Myocyte (in vitro differentiated cells): ENCODE measurements around the gene FTO. TPM values are rescaled to one million over a fixed set of nuclear protein-coding genes. Genes with fewer than 3 reads are reported as not detected.

Experiments used
- DNase-seq: peaks from one replicate; pipeline ENCODE4 v3.0.0-alpha.2; 2012; ENCODE audit warnings: low read depth
- total RNA-seq: library from RNA; depleted of rRNA; stranded (reverse); fragments of >200 nt; gene quantifications from 2 replicates; pipeline ENCODE4 v1.2.3, GENCODE V29; 2014

FTO gene
- total RNA-seq, 1 donor from 2014 or later: 121 TPM

DNA sequence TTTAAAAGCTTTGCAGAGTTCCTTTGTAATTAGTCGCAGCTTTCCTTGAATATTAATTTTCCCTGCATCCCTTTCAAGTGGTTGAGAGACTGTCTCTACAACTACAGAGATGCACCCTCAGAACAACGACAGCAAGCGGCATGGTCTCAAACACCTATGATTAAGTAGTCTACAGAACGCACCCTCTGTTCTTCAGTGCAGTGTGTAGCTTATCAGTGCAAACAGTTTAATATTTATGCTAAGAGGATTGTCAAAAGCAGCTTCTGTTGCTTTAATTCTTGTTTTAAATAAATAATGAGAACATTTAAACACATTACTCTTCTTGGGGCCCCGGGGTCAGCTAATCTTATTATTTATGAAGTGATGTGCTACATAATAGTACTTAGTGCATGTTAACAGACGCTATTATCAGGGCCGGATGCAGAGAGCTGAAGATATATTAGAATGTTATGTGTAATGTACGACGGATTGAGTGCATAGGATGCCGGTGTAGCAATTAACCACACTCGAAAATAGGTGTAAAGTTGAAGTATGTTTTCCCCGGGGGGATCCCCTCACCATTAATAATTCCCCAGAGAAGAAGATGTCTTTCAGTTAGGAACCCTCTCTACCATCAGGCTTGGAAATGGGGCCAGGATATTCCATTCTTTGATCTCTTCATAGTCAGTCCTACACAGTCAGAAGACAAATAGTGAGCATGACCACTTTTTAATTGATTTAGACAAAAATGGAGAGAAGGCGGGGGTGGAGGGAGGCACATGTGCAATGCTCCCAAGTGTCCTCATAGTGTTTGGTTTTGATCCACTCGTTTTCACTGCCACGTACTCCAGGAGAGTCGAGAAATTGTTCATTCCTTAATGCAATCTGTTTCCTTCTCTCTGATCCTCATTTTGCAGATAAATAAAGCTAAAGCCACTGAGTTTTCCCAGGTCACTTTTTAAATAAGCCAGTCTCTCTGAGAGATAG, 406.3 kb downstream of the FTO start:
- no peak for DNase-seq

DNA sequence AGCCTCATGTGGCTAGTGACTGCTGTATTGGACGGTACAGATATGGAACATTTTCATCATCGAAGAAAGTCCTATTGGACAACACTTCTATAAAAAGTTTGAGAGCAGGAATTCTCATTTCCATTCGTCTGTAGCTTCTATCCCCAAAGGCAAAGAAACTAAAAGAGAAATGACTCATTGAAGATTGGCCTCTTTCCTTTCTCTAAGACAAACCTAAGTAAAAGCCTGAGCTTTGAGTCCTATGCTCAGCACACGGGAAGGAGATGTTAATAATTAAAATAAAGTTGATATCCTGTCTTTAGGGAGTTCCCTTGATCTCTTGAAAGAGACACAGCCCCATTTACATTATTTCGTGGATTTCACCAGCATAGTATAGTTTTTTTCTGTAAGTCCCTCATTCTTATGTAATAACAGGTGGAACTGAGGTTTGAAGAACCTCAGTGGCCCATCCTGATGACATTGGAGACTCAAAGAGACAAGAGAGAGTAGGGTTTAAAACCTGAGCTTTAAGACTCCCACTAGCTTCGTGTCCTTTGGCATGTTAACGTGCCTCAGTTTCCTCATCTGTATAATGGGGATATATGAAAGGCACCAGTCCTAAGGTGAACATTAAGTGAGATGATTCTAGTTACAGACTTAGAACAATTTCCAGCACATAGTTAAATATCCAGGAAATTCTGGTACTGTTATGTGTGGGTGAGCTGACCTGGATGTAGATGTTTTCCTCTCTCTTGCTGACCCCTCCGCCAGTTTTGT, 408.7 kb downstream of the FTO start:
- no peak for DNase-seq

DNA sequence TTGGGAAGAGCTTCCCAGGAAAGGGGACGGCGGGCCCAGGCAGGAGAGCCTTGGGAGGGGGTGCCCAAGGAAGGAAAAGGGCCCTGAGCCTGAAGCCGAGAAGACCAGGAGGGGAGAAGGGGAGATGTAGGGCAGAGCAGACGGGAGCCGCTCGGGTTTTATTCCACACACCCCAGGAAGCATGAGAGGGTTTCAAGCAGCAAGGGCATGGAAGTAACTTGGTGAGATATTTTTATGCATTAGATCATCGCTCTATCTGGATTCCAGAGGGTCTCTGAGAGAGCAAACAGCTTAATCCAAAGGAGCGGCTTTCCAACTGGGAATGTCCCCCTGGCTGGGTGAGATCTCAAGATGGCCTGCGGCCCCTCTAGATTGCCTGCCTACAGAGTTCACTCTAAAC, 411.6 kb downstream of the FTO start:
- DNase-seq: no peak

DNA sequence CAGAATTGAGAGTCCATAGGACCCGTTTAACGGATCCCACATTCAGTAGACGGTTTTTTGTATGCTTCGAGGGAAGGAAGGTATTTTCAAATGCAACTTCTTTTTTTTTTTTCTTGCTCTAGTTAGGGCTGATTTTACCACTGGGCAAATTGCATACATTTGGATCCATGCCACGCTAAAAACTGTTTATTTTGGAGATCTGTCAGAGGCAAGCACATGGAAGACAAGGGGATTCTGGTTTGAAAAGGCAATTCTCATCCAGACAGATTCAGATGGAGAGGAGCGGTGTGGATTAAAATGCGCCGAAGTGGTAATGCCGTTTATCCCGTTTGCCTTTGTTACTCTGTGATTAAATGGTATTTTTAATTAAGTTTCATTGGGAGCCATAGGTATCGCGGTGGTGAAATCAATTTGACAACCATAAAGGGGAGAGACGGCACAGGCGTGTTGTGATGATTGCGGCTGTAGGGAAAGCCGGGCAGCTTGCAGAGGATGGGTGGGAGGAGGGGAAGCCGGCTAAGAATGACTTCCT, 412.2 kb downstream of the FTO start:
- no peak for DNase-seq

DNA sequence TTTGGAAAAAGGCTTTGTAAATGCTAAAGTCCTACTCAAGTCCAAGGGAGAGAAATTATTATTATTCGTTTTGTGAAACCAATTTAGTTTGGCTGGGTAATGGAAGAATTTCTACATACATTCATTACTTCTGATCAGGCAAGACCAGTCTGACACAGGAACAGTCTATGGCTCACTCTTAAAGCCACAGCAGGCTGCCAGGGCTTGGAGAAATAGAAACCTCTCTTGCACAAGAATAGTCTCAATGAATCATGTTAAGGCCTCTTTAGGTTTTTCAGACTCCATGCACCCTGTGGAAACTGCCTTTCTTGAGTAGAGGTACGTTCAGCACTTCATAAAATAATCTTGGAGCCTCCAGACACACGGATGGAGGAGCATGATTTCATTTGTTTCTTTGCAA, 414.9 kb downstream of the FTO start:
- DNase-seq: peak; percentile 11

DNA sequence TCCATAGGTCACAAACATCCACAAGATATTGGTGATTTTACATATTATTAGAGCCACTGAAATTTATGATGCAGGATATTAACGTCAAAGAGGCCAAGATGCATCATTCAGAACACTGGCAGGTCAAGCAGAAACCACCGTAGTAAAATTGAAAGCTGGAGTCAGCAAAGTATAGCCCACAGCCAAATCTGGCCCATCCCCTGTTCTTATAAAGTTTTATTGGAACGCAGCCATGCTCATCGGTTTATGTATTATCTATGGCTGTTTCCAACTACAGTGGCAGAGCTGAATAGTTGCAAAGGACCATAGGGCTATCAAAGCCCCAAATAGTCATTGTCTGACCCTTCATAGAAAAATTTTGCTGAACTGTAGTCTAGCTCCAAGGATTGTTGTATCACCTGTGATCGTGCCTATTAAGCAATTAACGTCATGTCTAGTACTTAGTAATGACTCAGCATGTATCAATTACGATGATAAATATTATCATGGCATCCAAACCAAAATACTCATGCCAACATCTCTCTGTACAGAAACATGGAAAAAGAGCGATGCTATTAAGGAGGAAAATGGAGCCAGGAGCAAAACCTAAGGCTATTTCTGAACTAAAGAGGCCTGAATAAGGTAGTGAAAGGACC, 417.0 kb downstream of the FTO start:
- no peak for DNase-seq

DNA sequence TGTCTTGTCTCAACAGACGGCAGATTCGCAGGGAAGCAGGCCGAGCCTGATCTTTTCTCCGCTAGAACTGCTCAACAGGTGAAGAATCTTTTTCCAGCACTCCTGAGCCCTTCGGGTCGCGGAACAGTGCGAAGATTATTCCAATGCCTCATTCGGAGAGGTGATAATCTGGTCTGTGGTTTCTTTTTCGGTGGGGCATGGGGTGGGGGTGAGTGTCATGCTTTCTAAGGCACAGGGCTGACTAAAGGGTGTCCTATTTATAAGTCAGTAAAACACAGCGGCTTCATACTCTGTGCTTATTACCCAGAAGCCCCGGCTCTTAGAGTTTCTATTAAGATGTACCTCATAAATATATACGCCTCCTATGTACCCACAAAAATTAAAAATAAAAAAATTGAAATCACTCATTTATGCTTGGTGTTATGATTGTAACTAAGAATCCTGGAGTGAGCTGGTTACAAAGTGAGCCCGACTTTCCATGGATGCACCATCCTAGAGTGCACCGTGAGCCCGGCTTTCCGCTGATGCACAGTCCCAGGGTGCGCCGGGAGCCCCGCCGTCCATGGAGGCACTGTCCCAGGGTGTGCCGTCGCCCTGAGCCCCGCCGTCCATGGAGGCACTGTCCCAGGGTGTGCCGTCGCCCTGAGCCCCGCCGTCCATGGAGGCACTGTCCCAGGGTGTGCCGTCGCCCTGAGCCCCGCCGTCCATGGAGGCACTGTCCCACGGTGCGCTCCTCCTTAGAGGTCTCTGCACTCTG, 417.8 kb downstream of the FTO start:
- peak; percentile 30 for DNase-seq

DNA sequence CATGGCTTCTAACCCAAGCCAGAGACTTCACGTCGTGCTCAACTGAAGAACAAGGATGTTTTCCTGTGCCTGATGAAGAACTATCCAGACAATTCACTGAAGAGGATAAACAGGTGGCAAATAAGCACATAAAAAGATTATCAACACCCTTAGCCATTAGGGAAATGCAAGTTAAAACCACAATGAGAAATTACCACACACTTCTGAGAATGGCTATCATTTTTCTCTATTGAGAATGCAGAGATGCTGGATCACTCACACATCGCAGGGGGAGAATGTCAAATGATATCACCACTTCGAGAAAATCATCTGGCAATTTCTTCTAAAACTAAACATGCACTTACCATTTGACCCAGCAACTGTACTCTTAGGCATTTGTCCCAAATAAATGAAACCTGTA, 419.8 kb downstream of the FTO start:
- DNase-seq: peak; percentile 75

DNA sequence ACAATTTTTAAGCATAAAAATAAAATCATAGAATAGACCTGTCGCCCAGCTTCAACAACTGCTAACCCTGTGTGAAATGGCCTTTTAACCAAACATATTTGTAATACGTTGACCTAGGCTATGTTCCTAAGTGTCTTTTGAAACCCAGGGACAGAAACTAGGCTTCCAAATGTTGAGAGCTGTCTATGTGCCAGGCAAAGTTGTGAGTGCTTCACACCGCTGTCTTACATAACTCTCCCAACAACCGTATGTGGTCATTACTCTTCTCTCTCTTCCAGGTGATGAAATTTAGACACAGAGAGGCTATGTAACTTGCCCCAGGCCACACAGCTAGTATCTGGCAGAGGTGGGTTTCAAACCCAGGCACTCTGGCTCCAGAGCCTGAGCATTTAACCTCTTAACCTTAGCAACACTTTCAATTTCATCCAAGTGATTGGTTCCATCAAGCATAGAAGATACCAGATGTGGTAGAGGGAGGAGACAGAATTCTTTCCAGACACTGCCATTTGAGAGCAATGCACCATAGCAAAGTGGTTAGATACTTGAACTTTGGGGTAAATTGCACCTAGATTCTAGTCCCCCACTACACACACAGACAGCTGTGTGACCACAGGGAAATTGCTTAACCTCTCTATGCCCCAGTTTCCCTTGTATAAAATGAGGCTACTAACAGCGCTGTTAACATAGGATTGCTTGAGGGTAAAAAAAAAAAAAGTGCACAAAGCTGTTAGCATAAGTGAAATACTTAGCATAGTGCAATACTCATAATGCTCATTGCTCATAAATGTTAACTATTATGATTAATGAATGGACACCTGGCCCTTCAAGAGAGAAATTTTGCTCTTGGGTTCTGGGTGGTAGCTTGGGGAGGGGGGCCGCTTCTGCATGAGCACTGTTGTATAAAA, 422.0 kb downstream of the FTO start:
- DNase-seq: no peak

DNA sequence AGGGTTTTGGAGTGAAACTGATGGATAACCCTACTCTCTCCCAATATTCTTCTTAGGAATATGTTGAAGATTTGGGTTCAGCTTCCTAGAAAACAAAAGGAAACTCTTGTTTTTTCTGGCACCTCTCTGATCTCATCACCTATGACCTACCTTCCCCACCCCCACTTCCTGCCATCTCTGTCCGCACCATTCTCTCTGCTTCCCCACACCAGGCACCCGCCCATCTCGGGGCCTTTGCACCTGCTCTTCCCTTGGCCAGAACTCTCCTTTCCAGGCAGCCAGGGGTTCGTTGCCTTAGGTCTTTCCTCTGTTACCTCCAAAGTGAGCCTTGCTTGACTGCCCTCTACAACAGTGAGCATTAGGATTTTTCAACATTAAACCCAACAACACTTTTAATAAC, 423.0 kb downstream of the FTO start:
- no peak for DNase-seq

DNA sequence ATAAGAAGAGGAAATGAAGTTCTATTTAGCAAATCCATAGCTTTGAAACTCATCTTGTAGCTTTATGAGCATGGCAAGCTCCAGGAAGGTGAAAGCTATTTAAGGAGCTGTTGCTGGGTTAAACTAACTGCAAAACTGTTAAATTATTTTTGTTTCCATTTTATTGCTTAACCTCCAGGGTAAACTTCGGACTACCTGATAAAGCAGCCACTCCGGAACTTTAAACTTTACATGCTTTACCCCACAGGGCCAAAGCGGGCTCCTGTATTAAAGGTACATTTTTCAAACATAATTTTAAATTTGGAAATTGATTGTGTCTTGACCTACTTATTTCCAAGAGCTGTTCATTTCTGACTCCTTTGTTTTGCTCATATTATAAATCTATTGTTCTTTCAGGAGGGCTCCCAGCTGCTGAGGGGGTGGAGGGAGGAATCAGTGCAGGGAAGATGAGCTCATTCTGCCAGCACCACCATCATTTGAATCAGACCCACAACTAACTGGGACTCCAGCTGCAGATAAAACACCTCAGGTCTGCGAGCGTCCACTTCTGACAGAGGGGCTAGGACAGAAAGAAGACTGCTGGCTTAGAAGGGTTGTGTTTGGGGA, 424.8 kb downstream of the FTO start:
- peak; percentile 17 for DNase-seq

DNA sequence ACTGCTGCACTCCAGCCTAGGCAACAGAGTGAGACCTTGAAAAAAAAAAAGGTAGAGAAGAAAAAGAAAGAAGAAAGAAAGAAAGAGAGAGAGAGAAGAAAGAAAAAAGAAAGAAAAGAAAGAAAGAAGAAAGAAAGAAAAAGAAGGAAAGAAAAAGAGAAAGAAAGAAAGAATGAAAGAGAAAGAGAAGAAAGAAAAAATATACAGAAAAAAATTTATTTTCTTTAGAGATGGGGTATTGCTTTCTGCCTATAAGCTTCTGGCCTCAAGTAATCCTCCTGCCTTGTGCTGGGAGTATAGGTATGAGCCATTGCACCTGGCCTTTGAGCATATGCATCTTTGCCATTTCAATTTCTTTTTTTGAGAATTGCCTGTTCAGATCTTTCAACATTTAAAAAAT, 425.9 kb downstream of the FTO start:
- no peak for DNase-seq

DNA sequence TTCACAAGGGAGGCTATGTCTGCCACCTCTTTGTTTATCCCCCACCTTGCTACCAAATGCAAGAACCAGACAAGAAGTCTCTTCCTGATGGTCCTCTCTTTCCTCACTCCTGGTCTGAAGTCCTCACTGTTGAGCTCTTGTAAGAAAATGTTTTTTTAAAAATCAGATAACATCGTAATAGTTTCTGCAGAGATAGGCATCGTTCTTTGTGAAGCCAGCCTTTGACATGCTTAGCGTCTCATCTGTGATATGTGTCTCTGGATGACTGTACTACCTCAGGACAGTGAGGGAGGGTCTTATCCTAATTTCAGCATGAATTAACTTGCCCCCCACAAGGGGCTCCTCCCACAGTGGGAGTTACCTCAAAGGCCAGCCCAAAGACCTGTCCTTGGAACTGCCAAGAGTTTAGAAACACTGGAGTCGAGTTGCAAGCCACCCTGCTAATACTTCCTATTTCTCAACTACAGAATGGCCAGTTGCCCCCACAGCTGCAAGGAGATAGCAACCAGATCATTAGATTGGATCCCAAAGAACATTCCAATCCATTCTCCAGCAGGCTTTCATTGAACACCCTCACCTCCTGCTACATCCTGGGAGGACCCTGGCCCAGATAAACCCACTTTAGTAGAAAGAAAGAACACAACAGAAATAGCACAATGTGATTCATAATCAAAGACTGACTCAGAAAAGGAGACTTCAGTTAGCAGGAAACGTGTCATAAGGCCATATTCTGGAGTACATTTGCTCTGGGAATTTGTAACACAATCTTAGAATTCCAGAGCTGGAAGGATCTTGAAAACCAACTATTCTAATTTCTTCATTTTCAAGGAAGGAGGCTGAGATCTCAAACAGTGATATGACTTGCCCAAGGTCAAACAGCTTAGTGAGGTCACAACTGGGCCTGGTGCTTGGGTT, 431.7 kb downstream of the FTO start:
- DNase-seq: peak; percentile 27

DNA sequence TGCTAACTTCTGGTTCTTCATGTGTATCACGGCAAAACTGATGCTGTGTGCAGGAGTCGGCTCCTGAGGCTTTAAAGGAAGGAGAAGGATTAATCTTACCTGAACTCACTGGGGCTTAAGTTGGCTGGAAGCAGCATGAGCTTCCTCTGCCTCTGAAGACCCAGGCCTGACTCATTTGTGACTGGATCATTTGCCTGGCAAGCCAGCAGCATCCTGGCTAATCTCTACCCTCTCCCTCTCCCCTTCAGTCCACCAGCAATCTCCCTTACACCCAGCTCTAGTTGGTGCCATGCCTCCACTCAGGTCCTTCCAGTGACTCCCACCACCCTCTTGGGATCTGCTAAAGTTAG, 432.3 kb downstream of the FTO start:
- DNase-seq: no peak

DNA sequence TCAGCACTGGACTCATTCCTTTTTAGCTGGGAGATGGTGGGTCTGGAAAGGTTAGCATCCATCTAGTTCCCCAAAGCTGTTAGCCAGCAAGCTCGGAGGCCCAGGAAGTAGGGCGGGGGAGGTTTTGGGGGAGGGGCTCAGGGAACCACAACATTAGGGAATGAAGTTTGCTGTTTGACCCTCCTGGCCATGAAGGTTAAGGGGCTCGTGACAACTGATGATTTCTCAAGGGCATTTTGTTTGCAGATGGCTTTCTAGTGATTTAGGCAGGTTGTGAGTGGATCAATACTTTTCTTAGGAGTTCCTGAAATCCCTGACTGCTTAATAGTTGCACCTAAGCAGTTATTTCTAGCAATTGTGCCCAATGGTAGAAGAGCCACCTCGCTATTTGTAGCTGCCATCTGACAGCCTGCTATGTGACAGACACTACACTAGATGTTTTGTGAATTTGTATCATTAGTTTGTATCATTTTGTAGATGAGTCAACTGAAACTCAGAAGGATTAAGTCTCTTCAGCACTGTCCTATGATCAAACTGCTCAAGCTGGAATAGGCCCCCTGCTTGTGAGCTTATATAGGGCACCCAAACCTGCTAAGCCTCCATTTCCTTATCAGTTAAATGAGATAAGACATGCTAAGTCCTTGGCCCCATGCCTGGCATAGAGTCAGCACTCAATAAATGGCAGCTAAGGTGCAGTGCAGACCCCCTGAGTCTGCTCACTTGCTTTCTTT, 436.3 kb downstream of the FTO start:
- DNase-seq: no peak

DNA sequence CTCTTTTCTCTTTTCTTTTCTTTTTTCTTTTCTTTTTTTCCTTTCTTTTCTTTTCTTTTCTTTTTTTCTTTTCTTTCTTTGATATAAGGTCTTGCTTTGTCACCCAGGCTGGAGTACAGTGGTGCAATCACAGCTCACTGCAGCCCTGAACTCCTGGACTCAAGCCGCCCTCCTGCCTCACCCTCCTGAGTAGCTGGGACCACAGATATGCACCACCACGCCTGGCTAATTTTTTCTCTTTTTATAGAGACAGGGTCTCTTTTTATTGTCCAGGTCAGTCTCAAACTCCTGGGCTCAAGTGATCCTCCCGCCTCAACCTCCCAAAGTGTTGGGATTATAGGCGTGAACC, 436.8 kb downstream of the FTO start:
- no peak for DNase-seq

DNA sequence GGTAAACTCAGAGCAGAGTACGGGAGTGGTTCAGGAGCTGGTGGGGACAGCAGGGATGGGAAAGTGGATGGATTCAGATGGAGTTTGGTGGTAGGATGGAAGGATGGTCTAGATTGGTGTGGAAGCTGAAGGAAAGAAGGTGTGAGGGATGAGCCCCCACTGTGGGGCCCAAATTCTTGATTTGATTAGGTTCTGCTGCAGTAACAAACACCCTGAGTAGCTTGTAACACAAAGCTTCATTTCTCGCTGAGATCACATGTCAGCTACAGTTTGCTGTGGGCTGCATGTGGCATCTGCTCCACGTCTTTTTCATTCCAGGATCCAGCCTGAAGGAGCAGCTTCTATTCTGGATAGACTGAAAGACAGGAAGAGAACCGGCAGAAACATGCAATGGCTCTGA, 438.8 kb downstream of the FTO start:
- DNase-seq: peak; percentile 12

DNA sequence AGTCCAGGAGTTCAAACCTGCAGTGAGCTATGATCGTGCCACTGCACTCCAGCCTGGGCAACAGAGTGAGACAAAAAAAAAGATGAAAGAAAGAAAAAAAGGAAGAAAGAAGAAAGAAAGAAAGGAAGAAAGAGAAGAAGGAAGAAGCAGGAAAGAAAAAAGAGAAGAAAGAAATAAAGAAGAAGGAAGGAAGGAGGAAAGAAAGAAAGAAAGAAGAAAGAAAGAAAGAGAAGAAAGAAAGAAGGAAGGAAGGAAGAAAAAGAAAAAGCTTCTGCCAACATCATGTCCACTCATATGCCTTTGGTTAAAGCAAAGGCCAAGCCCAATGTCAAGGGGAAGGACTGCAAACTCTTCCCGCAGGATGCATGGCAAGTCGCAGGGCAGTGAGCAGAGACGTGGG, 439.5 kb downstream of the FTO start:
- no peak for DNase-seq
